Subcutaneous adipose tissue (tissue), 4 donors: ENCODE data around the gene ZNF431. TPM values are rescaled to one million over a fixed set of nuclear protein-coding genes. Genes with fewer than 3 reads are reported as not detected.

Experiments used
- total RNA-seq, 4 donors: library from RNA; depleted of rRNA; stranded (reverse); fragments of >200 nt; gene quantifications; one replicate each; pipeline ENCODE4 v1.1.0, GENCODE V29; 2016
- TF ChIP-seq, protein P1 (sequence below): fragments of 450-650 bp; IDR thresholded peaks from one replicate; pipeline ENCODE4 v1.5.1; 2016; ENCODE audit warnings: low read depth, mild to moderate bottlenecking, control low read depth, antibody characterized with exemption, moderate library complexity

ZNF431 gene
- total RNA-seq, 4 donors from 2014 or later = 9.4 to 20.0 (median 15.1) TPM

DNA sequence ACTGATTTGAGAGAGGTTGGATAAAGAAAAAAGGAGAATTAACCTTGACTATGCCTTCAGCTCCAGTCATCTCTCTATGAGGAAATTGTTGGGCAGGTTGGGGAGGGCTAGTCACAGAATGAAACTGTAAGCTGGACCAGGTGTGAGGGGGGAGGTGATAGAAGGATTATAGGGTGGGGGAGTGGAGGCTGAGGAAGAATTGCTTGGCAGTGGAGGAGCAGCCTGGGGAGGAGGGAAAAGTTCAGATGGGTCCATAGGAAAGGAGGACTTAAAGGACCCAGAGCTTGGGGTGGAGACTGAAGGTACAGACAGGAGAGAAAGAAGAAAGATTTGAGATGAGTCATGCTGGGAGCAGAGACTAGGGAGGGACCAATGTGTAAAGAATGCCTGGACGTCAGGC is 8.2 kb upstream of the ZNF431 start:
- TF ChIP-seq, protein P1, sequence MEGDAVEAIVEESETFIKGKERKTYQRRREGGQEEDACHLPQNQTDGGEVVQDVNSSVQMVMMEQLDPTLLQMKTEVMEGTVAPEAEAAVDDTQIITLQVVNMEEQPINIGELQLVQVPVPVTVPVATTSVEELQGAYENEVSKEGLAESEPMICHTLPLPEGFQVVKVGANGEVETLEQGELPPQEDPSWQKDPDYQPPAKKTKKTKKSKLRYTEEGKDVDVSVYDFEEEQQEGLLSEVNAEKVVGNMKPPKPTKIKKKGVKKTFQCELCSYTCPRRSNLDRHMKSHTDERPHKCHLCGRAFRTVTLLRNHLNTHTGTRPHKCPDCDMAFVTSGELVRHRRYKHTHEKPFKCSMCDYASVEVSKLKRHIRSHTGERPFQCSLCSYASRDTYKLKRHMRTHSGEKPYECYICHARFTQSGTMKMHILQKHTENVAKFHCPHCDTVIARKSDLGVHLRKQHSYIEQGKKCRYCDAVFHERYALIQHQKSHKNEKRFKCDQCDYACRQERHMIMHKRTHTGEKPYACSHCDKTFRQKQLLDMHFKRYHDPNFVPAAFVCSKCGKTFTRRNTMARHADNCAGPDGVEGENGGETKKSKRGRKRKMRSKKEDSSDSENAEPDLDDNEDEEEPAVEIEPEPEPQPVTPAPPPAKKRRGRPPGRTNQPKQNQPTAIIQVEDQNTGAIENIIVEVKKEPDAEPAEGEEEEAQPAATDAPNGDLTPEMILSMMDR = no peak

DNA sequence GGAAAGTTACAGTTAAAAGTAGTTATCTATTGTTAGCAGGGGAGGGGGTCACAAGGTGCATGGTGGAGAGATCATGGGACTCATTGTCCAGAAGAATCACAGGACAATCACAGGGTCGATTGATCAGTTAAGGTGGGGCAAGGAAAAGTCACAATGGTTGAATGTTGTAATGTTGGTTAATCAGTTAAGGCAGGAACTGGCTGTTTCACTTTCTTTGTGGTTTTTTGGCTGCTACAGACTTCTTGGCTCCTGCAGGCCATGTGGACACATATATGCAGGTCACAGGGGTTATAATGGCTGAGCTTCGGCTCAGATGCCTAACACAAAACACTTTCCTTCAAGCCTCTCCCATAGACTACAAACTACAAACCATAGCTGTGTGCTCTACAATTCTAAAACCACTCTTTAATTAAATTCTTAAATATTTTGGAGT is 6.9 kb upstream of the ZNF431 start:
- TF ChIP-seq, protein P1 = no peak

DNA sequence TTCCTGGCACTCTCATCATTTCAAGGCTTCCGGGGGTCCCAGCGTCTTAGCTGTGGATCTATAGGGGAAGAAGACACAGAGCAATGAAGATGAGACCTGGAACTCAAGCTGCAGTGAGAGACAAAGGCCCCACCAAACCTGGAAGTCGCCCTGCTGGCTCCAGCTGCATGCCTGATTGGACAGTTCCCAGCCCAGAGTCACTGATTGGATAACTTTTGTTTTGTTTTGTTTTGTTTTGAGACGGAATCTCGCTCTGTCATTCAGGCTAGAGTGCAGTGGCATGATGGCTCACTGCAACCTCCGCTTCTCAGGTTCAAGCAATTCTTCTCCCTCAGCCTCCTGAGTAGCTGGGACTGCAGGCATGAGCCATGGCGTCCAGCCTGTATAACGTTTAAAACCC is 6.4 kb upstream of the ZNF431 start:
- TF ChIP-seq, protein P1 = no peak

DNA sequence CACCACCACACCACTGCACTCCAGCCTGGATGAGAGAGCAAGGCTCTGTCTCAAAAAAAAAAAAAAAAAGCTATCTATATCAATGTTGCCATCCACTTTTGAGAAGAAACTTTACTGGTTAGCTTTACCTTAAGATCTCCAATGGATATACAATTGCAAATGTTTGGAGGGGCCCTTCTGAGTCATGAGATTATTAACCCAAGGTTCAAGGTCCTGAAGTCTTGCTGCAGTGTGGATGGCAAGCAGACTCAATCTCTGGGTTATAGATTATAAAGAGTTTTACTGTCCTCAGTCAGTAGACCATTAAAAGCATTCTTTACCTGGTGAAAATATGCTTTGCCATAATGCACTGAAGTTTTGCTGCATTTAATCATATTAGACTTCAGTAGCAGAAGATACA is 3.7 kb upstream of the ZNF431 start:
- TF ChIP-seq, protein P1 = no peak

DNA sequence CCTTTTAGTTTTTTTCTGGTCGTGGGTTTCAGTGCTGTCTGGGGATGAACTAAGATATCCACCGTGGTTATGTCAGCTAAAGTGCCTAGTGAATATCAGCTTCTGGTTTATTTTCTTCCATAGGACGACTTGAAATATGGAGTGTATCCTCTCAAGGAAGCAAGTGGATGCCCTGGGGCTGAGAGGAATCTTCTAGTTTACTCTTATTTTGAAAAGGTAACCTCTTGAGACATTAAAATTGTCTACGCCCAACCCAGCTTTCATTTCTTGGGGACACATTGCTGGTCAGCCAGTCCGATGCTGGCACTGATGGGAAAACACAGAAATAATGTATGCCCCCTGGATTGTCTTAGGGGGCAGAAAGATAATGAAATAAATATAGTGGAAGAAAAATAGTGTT is 1.6 kb downstream of the ZNF431 start:
- TF ChIP-seq, protein P1 = no peak

DNA sequence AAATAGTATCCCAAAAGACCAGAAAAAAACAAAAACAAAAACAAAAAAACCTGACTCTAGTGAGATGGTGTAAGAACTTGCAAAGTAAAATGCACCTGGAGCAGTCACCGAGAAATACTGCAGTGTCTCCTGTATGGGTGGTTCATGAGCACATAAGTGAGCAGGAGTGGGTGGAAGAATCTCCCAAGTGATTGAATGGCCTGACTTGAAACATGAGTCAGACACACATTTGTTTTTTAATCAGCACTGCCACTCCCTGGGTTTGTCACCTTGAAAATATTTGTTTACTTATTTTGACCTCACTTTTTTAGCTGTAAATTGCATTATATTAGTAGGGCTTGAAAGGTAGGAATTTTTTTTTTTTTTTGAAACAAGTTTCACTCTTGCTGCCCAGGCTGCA is 2.0 kb downstream of the ZNF431 start:
- TF ChIP-seq, protein P1 = no peak

DNA sequence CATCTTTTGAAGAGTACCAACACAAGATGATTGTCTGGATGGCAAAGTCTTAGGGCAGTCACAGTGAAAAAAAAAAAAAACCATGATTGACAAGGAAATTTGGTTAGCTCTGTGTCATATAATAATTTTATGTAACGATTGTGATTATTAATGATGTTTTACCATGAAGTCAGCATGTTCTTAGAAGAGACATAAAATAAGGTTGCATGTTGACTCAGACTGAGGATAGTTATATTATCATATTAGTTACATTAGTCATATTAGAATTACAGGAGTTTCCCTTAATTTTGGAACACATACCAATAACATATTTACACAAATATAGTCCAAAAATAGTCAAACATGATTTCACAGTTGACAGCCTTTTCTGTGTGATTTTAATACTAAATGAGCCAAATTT is 5.7 kb downstream of the ZNF431 start:
- TF ChIP-seq, protein P1 = no peak
